ENCODE results near the gene CCDC82.

DNA sequence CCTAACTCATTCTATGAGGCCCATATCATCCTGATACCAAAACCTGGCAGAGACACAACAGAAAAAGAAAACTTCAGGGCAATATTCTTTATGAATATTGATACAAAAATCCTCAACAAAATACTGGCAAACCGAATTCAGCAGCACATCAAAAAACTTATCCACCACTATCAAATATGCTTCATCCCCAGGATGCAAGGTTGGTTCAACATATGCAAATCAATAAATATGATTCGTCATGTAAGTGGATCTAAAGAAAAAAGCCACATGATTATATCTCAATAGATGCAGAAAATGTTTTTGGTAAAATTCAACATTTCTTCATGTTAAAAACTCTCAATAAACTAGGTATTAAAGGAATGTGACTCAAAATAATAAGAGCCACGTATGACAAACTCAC lies 41.0 kb upstream of the CCDC82 start:
- TF ChIP-seq, protein P1, sequence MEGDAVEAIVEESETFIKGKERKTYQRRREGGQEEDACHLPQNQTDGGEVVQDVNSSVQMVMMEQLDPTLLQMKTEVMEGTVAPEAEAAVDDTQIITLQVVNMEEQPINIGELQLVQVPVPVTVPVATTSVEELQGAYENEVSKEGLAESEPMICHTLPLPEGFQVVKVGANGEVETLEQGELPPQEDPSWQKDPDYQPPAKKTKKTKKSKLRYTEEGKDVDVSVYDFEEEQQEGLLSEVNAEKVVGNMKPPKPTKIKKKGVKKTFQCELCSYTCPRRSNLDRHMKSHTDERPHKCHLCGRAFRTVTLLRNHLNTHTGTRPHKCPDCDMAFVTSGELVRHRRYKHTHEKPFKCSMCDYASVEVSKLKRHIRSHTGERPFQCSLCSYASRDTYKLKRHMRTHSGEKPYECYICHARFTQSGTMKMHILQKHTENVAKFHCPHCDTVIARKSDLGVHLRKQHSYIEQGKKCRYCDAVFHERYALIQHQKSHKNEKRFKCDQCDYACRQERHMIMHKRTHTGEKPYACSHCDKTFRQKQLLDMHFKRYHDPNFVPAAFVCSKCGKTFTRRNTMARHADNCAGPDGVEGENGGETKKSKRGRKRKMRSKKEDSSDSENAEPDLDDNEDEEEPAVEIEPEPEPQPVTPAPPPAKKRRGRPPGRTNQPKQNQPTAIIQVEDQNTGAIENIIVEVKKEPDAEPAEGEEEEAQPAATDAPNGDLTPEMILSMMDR (IDR thresholded peaks at IDR 0.05; ENCODE audit: low read length), result no peak
- no peak for TF ChIP-seq EZH2 (optimal IDR thresholded peaks at IDR 0.05; ENCODE audit: low read depth, low read length)
